Bronchial epithelial cell (primary cell): Measurements from ENCODE around the gene HDAC3. TPM values are rescaled to one million over a fixed set of nuclear protein-coding genes. Genes with fewer than 3 reads are reported as not detected.

Experiments
- DNase-seq: peaks from one replicate; pipeline ENCODE4 v3.0.0-alpha.2; 2010; ENCODE audit warnings: low read depth
- FAIRE-seq: peaks from 2 replicates; lab custom pipeline; 2011; peaks lifted over from hg19 to GRCh38; lab: Jason Lieb, UNC
- H3K27me3 ChIP-seq: 2 replicates; pipeline ENCODE4 v1.5.1; 2011; ENCODE audit warnings: low read length; ENCODE audit not compliant: control insufficient read depth, insufficient read depth
- H3K36me3 ChIP-seq: 2 replicates; pipeline ENCODE4 v1.5.1; 2011; ENCODE audit warnings: low read length; ENCODE audit not compliant: control insufficient read depth, insufficient read depth
- H3K4me3 ChIP-seq: 2 replicates; pipeline ENCODE4 v1.5.1; 2011; ENCODE audit warnings: mild to moderate bottlenecking, low read depth, low read length, control low read depth
- total RNA-seq: library from RNA; depleted of rRNA; stranded (reverse); fragments of >200 nt; gene quantifications from 2 replicates; pipeline ENCODE4 v1.2.1, GENCODE V29; 2014
- TF ChIP-seq, protein P1 (sequence below): IDR thresholded peaks from 2 replicates; pipeline ENCODE4 v1.5.1; 2011; ENCODE audit warnings: mild to moderate bottlenecking, moderate library complexity, low read length, control low read depth, inconsistent platforms; ENCODE audit not compliant: insufficient read depth, severe bottlenecking

The HDAC3 gene
- total RNA-seq, 1 donor from 2014 or later, result 72.7 TPM

- no peak for DNase-seq
- TF ChIP-seq, protein P1, sequence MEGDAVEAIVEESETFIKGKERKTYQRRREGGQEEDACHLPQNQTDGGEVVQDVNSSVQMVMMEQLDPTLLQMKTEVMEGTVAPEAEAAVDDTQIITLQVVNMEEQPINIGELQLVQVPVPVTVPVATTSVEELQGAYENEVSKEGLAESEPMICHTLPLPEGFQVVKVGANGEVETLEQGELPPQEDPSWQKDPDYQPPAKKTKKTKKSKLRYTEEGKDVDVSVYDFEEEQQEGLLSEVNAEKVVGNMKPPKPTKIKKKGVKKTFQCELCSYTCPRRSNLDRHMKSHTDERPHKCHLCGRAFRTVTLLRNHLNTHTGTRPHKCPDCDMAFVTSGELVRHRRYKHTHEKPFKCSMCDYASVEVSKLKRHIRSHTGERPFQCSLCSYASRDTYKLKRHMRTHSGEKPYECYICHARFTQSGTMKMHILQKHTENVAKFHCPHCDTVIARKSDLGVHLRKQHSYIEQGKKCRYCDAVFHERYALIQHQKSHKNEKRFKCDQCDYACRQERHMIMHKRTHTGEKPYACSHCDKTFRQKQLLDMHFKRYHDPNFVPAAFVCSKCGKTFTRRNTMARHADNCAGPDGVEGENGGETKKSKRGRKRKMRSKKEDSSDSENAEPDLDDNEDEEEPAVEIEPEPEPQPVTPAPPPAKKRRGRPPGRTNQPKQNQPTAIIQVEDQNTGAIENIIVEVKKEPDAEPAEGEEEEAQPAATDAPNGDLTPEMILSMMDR, result no peak
- Histone ChIP-seq H3K4me3 (no peak overlapping the region), H3K27me3 (no peaks in the 10 kb centered on the region), H3K36me3 (peaks cover 1% of the 10 kb centered on the region)
- FAIRE-seq, result no peak
Measured at GRCh38 chr5:141596867-141597266, 39.8 kb downstream of the HDAC3 start.

DNA sequence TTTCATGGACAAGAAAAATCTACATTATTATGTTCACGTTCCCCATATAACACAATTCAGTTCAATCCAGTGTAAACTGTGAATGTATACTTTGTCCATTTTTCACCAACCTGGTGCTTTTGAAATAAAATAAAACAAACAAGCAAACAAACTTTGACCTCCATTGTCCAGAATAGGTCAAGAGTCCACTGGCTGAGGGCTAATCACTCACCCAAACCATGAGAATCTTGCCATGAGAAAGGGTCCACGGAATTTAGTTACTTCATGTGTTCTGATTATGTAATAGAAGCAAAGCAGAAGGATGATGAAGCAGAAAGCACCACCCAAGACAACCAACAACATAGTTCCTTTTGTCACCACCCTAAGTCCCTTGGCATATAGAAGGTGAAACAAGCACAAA is 46.5 kb downstream of the HDAC3 start:
- DNase-seq (no peak), FAIRE-seq (no peak)
- Histone ChIP-seq H3K36me3 (peaks cover 14% of the 10 kb centered on the region), H3K27me3 (no peaks in the 10 kb centered on the region), H3K4me3 (no peak overlapping the region)
- TF ChIP-seq, protein P1, result no peak

DNA sequence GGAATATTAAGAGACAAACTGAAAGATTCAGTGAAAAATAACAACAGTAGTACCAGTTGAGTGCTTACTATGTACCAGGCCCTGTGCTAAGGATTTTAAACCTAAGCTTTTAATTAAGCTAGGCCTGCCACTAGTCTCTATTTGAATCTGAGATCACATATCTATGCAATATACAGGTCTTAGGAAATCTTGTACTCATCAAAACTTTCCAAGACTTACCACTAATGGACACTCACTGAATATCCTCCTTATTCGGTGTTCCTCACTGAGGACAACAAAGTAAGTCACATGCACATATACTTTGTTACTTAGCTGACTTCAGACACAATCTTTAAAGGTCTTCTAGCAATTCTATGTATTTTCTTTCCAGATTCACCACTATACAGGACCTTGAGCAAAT is 50.4 kb downstream of the HDAC3 start:
- Histone ChIP-seq H3K4me3 (no peak overlapping the region), H3K27me3 (no peaks in the 10 kb centered on the region), H3K36me3 (peaks cover 24% of the 10 kb centered on the region)
- FAIRE-seq (no peak), DNase-seq (no peak)
- TF ChIP-seq, protein P1, result no peak

DNA sequence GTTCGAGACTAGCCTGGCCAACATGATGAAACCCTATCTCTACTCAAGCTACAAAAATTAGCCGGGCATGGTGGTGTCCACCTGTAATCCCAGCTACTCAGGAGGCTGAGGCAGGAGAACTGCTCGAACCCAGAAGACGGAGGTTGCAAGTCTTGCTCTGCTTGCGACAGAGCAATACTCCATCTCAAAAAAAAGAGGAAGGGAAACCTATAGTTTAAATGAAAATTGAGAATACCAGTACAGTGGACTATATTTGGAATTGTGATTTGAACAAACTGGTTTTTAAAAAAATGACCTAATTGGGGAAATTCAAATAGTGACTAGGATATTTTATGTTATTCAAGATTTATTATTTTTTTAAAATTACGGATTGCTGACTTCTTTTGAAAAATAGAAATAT is 51.1 kb downstream of the HDAC3 start:
- FAIRE-seq (no peak), DNase-seq (no peak)
- Histone ChIP-seq H3K36me3 (peaks cover 29% of the 10 kb centered on the region), H3K4me3 (no peak overlapping the region), H3K27me3 (no peaks in the 10 kb centered on the region)
- TF ChIP-seq, protein P1, result no peak

- no peak for FAIRE-seq
- Histone ChIP-seq H3K27me3 (no peaks in the 10 kb centered on the region), H3K4me3 (no peak overlapping the region), H3K36me3 (peaks cover 22% of the 10 kb centered on the region)
- no peak for DNase-seq
- TF ChIP-seq, protein P1, result no peak
Measured at GRCh38 chr5:141574122-141574510, 62.5 kb downstream of the HDAC3 start.

- TF ChIP-seq, protein P1, result no peak
- H3K36me3 ChIP-seq, result peaks cover 21% of the 10 kb centered on the region
- FAIRE-seq, result no peak
Measured at GRCh38 chr5:141573489-141574121, 63.0 kb downstream of the HDAC3 start.

More at GRCh38 chr5:141573489-141574121, 63.0 kb downstream of the HDAC3 start:
- Histone ChIP-seq H3K27me3 (no peaks in the 10 kb centered on the region), H3K4me3 (no peak overlapping the region)
- DNase-seq, result no peak
